Liver (tissue), 3 donors: ENCODE data around the gene XYLB.

Source experiments
- EGR1 ChIP-seq, 2 donors: IDR thresholded peaks; 2 replicates each; pipeline ENCODE4 v1.6.1; 2016 to 2018; ENCODE audit warnings: antibody characterized with exemption in 2 of 2, low read depth in 2 of 2
- RAD21 ChIP-seq, 2 donors: IDR thresholded peaks; 2 replicates each; pipeline ENCODE4 v1.6.1; 2016; ENCODE audit warnings: antibody characterized with exemption in 2 of 2, mild to moderate bottlenecking in 2 of 2
- REST ChIP-seq: IDR thresholded peaks from 2 replicates; pipeline ENCODE4 v1.6.1; 2016; ENCODE audit warnings: antibody characterized with exemption, mild to moderate bottlenecking
- TF ChIP-seq, protein P1 (sequence below): fragments of 150-350 bp; IDR thresholded peaks from 2 replicates; pipeline ENCODE4 v1.5.1; 2017; ENCODE audit warnings: improper control_type of control experiment, low read depth, low read length; ENCODE audit not compliant: missing input control
- donor health status: healthy.
- donor health status: healthy.

DNA sequence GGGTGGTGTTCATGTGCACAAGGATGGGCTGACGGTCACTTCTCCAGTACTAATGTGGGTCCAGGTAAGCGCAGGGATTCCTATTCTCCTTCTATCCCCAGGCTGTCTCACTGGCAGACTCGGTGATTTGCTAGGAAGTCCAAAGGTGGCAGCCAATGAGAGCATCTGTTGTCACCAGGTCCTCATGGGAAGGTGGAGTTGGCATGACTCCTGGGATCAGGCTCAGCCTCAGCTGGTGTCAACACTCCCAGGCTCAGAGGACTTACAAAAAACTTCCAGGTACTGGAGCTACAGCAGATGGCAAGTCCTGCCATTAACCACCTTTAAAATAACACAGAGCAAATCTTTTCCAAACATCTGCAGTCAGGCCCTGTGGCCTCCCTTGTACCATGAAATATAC, 13.8 kb downstream of the XYLB start:
- no peak for TF ChIP-seq RAD21 (IDR thresholded peaks at IDR 0.05)
- no peak for TF ChIP-seq EGR1 (IDR thresholded peaks at IDR 0.05; ENCODE audit: low read depth in 2 of 2)
- TF ChIP-seq, protein P1, sequence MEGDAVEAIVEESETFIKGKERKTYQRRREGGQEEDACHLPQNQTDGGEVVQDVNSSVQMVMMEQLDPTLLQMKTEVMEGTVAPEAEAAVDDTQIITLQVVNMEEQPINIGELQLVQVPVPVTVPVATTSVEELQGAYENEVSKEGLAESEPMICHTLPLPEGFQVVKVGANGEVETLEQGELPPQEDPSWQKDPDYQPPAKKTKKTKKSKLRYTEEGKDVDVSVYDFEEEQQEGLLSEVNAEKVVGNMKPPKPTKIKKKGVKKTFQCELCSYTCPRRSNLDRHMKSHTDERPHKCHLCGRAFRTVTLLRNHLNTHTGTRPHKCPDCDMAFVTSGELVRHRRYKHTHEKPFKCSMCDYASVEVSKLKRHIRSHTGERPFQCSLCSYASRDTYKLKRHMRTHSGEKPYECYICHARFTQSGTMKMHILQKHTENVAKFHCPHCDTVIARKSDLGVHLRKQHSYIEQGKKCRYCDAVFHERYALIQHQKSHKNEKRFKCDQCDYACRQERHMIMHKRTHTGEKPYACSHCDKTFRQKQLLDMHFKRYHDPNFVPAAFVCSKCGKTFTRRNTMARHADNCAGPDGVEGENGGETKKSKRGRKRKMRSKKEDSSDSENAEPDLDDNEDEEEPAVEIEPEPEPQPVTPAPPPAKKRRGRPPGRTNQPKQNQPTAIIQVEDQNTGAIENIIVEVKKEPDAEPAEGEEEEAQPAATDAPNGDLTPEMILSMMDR = no peak
- no peak for TF ChIP-seq REST
